ENCODE results near the gene KRTAP2-2. TPM values are rescaled to one million over a fixed set of nuclear protein-coding genes. Genes with fewer than 3 reads are reported as not detected.

The KRTAP2-2 gene
- total RNA-seq, 1 experiment from 2014 or later: not detected

DNA sequence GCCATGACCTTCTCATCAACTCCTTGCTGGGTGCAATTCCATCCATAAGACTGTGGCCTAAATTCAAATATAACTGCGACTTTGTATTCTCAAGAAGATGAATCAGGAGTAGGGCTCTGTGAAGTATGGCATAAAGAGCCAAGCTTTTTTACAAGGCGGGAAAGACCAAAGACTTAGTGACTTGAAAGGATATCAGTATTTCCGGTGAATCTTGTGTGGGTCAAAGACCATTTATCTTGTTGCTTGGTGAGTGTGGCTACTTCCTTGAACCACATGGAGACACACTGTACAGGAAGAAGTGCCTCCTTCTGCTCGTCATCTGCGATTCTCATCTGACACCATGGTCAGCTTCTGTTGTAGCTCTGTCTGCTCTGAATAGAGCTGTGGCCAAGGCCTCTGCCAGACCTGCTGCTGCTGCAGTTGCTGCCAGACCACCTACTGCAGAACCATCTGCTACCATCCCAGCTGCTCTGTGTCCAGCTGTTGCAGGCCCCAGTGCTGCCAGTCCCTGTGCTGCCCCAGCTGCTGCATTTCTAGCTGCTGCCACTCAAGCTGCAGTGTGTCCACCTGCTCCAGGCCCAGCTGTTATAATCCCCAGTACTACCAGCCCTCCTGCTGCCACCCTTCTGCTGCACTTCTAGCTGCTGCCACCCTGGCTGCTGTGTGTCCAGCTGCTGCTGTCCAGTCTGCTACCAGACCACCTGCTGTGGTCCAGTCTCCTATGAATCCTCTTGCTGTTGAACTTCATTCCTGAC lies 16.8 kb upstream of the KRTAP2-2 start:
- intact Hi-C loops (cut with micrococcal nuclease; ENCODE audit: unreplicated experiment): no loop called here
- DNase-seq: no peak
- TF ChIP-seq, protein P1, sequence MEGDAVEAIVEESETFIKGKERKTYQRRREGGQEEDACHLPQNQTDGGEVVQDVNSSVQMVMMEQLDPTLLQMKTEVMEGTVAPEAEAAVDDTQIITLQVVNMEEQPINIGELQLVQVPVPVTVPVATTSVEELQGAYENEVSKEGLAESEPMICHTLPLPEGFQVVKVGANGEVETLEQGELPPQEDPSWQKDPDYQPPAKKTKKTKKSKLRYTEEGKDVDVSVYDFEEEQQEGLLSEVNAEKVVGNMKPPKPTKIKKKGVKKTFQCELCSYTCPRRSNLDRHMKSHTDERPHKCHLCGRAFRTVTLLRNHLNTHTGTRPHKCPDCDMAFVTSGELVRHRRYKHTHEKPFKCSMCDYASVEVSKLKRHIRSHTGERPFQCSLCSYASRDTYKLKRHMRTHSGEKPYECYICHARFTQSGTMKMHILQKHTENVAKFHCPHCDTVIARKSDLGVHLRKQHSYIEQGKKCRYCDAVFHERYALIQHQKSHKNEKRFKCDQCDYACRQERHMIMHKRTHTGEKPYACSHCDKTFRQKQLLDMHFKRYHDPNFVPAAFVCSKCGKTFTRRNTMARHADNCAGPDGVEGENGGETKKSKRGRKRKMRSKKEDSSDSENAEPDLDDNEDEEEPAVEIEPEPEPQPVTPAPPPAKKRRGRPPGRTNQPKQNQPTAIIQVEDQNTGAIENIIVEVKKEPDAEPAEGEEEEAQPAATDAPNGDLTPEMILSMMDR (conservative IDR thresholded peaks at IDR 0.05): no peak
- no peak for TF ChIP-seq EZH2 (IDR thresholded peaks at IDR 0.05; ENCODE audit: low read depth)
- H3K27me3 ChIP-seq (ENCODE audit: insufficient read depth, low read depth): no peaks in the 10 kb centered on the region
- H3K36me3 ChIP-seq (ENCODE audit: low read depth): no peaks in the 10 kb centered on the region
- H3K9me2 ChIP-seq (ENCODE audit: insufficient read depth): no peaks in the 10 kb centered on the region
- H3F3A ChIP-seq (ENCODE audit: insufficient read depth, low read depth): no peaks in the 10 kb centered on the region
- H3K4me1 ChIP-seq (replicated peaks; ENCODE audit: insufficient read depth): peaks cover 2% of the 10 kb centered on the region; the same call in 1 of the 2 replicates
- no peak overlapping the region for H3K4me3 ChIP-seq
- H3K4me2 ChIP-seq: no peak overlapping the region
- BruUV-seq (replicated peaks): no TSS peak
- no peak overlapping the region for H3K27ac ChIP-seq
- POLR2A ChIA-PET (ENCODE audit: unreplicated experiment): interaction anchor here (0.7 kb wide), 1 partner anchor 23 kb away, joined by 3 read pairs; no protein-coding TSS in a partner anchor
- H3K9me3 ChIP-seq (ENCODE audit: insufficient read depth, low read depth): peaks cover 3% of the 10 kb centered on the region; the same call in 1 of the 2 replicates
- no peaks in the 10 kb centered on the region for H3K79me2 ChIP-seq (ENCODE audit: low read depth)
- no peak overlapping the region for H2AFZ ChIP-seq
- CTCF ChIA-PET: no interaction called here
- no peaks in the 10 kb centered on the region for H4K20me1 ChIP-seq (ENCODE audit: insufficient read depth)

DNA sequence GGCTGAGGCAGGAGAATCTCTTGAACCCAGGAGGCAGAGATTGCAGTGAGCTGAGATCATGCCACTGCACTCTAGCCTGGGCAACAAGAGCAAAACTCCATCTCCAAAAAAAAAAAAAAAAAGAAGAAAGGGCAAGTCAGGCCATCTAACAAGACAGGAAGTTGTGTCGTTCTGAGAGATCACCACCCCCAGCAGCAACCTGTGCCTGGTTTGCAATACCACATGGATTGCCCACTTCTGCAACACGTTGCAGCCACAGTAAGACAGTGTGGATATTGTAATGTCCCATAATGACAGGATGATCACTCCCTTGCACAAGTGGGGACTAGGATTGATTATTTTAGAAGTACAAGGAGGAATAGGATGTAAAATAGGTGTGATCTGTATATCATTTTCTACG lies 14.0 kb upstream of the KRTAP2-2 start:
- Histone ChIP-seq H3K4me3 (no peak overlapping the region), H3K4me2 (no peak overlapping the region), H3F3A (ENCODE audit: insufficient read depth, low read depth) (peaks cover 5% of the 10 kb centered on the region; the same call in 1 of the 2 replicates), H3K9me3 (ENCODE audit: insufficient read depth, low read depth) (no peaks in the 10 kb centered on the region), H3K36me3 (ENCODE audit: low read depth) (no peaks in the 10 kb centered on the region), H3K27ac (no peak overlapping the region), H3K27me3 (ENCODE audit: insufficient read depth, low read depth) (no peaks in the 10 kb centered on the region), H3K79me2 (ENCODE audit: low read depth) (no peaks in the 10 kb centered on the region), H2AFZ (no peak overlapping the region), H3K4me1 (replicated peaks; ENCODE audit: insufficient read depth) (peaks cover 18% of the 10 kb centered on the region), H3K9me2 (ENCODE audit: insufficient read depth) (no peaks in the 10 kb centered on the region), H4K20me1 (ENCODE audit: insufficient read depth) (no peaks in the 10 kb centered on the region)
- TF ChIP-seq, protein P1 (conservative IDR thresholded peaks at IDR 0.05): no peak
- no peak for TF ChIP-seq EZH2 (IDR thresholded peaks at IDR 0.05; ENCODE audit: low read depth)
- DNase-seq: no peak
- ChIA-PET POLR2A (ENCODE audit: unreplicated experiment) (no interaction called here), CTCF (no interaction called here)
- intact Hi-C loops (cut with micrococcal nuclease; ENCODE audit: unreplicated experiment): loop anchor here (10.0 kb wide), 1 partner anchor 476 kb away; no protein-coding TSS in a partner anchor
- no TSS peak for BruUV-seq (replicated peaks)

DNA sequence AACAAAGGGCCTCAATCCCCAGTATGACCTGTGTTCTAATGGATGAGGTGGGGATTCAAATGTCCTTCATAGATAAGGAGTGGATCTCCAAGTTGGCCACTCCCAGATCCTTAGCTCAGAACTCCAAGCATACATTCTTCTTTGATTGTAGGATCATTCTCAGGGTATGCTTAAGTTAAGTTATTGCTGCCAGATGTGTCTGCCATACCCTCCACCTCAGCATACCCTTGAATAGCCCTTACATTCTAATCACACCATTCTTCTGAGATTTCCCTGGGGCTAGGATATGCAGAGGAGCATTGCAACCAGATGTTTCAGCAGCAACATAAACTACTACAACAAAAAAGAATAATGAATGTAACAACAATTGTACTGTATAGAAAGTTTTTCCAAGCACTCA lies 12.3 kb upstream of the KRTAP2-2 start:
- no peaks in the 10 kb centered on the region for H3K9me2 ChIP-seq (ENCODE audit: insufficient read depth)
- TF ChIP-seq, protein P1 (conservative IDR thresholded peaks at IDR 0.05): no peak
- TF ChIP-seq EZH2 (IDR thresholded peaks at IDR 0.05; ENCODE audit: low read depth): no peak
- H3K4me1 ChIP-seq (replicated peaks; ENCODE audit: insufficient read depth): peaks cover 21% of the 10 kb centered on the region
- H3K9me3 ChIP-seq (ENCODE audit: insufficient read depth, low read depth): no peaks in the 10 kb centered on the region
- H3K4me3 ChIP-seq: no peak overlapping the region
- no peaks in the 10 kb centered on the region for H3K27me3 ChIP-seq (ENCODE audit: insufficient read depth, low read depth)
- ChIA-PET POLR2A (ENCODE audit: unreplicated experiment) (no interaction called here), CTCF (no interaction called here)
- H3K36me3 ChIP-seq (ENCODE audit: low read depth): no peaks in the 10 kb centered on the region
- no peak overlapping the region for H3K4me2 ChIP-seq
- H4K20me1 ChIP-seq (ENCODE audit: insufficient read depth): no peaks in the 10 kb centered on the region
- no TSS peak for BruUV-seq (replicated peaks)
- no peak overlapping the region for H2AFZ ChIP-seq
- intact Hi-C loops (cut with micrococcal nuclease; ENCODE audit: unreplicated experiment): loop anchor here (10.0 kb wide), 1 partner anchor 478 kb away; no protein-coding TSS in a partner anchor
- H3K27ac ChIP-seq: no peak overlapping the region
- no peaks in the 10 kb centered on the region for H3K79me2 ChIP-seq (ENCODE audit: low read depth)
- no peak for DNase-seq
- H3F3A ChIP-seq (ENCODE audit: insufficient read depth, low read depth): peaks cover 5% of the 10 kb centered on the region; the same call in 1 of the 2 replicates
